SH-SY5Y (cell line): ENCODE measurements around the gene TLE5.

ENCODE experiments used
- GATA2 ChIP-seq: IDR thresholded peaks from 2 replicates; pipeline ENCODE4 v1.6.1; 2011; ENCODE audit warnings: mild to moderate bottlenecking, low read depth, low read length
- GATA3 ChIP-seq: IDR thresholded peaks from 2 replicates; pipeline ENCODE4 v1.6.1; 2011; ENCODE audit warnings: low read depth, mild to moderate bottlenecking, low read length, moderate library complexity

The TLE5 gene

DNA sequence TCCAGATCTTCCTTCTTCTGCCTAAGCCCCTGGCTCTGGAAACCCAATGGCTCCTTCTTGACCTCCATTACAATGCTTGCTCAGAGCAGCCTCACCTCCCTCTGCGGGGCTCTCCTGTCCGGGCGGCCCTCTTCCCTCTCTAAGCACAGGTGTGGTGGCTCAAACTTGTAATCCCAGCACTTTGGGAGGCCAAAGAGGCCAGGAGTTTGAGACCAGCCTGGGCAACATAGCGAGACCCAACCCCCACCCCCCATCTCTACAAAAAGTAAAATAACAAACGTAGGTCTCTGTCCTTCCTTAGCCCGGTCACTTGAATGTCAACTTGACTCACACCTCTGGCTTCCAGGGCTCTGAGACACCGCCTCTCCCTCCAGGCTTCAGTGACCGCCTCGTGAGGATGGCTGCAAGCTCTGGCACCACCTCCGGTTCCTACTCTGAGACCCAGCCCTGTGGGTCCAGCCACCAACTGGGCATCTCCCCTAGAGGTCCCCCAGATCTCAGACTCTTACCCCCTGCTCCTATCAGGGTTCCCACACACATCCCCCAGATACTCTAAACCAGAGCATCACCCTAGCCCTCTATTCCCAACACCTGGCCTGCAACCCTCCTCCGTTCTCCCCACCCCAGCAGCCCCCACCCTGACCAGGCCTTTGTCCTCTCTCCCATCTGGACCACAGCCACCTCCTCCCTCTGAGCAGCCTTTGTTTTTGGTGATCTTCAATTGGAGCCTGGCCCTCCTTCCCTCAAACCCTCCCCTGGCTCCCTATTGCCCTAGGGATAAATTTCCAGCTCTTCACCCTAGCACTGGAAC lies 28.5 kb downstream of the TLE5 start:
- TF ChIP-seq GATA2 (no peak), GATA3 (no peak)

- TF ChIP-seq GATA3 = no peak
- TF ChIP-seq GATA2 = no peak
Observed at GRCh38 chr19:3031607-3031867, 30.8 kb downstream of the TLE5 start.

DNA sequence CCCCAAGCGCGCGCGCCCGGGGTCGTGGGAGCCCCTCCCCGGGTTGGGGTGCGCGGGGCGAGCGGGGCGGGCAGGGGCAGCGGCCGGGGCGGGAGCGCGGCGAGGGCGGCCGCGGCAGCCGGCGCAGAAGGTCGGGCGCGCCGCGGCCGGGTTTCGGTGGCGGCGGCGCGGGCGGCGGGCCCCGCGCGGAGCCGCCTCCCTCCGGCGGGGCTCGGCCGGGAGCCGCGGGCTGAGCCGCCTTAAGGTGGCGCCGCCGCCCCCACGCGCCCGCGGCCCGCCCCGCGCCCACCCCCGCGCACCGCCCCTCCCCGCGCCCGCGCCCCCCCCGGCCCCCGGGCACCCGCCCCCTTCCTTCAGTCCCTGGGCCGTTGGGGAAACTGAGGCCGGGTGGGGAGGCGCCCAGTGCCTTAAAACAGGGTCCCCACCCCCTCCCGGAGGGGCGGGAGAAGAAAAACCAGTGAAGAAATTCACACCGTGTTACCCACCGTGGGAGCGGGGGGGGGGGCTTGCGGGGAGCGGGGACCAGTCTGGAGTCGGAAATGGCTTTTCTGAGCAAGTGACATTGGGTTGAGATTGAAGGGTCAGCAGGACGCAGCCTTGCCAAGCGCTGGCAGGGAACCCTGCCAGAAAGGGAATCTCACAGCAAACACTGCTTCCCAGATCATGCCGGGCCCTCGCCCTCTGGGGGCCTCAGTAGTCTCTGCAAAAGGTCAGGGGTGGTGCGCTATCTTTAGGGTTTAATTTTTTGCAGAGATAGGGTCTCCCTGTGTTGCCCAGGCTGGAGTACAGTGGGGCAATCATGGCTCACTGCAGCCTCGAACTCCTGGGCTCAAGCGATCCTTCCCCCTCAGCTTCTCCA lies 33.0 kb downstream of the TLE5 start, which contains the start of gene TLE2:
TSS of gene TLE2 (minus strand) at position 216 of the 859 bp plus-strand sequence. CDS start 376 bp downstream, outside the sequence.
- no peak for TF ChIP-seq GATA2
- TF ChIP-seq GATA3 = no peak

DNA sequence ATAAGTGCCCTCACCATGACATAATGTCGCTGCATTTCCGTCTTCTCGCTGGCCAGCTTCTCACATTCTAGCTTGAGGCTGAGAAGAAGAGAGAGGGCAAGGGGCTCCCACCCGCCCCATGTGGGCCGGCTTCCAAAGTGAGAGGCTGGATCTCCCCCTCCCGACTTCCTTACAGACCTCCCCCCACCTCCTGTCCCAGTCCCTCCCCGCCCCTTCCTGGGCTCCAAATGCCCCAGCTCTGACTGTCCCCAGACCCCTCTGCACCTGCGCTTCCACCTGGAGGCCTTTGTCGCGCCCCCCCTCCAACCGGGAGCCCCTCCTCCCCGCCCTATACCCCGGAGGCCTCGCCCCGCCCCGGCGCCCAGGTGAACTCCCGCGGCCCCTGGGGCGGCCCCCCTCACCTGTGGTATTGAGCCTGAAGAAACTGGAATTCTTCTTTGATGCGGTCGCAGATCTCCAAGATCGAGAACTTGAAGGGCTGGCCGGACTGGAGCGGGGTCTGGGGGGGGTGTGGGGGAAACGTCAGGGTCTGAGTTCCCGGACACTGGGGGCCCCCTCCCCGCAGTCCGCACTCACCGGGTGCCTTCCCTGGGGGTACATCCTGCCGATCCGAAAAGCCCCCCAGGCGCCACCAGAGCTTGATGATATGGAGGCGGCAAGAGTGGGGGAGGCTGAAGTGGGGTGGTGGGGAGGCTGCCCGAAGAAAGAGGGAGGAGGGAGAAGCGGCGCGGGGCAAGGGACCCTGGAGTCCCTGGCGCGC lies 33.8 kb downstream of the TLE5 start:
- no peak for TF ChIP-seq GATA2
- no peak for TF ChIP-seq GATA3

GRCh38 chr19:3027981-3028304 lies 34.4 kb downstream of the TLE5 start:
- no peak for TF ChIP-seq GATA2
- TF ChIP-seq GATA3 = no peak

DNA sequence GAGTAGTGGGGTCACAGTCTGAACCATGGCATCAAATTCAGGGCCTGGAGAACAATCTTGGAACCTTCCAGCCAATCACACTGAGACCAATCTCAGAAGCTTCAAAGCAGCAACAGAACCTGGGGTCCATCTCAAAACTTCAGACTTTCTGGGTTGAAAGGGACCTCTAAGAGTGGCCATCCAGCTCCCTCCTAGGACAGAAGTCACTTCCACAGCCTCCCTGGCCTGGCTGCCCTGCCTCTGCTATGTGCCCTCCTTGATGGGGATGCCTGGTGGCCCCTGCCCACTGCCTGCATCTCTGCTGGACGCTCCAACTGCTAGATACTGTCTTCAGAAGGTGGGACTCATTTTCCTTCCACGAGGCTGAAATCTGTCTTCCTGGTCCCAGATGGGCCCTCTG lies 35.0 kb downstream of the TLE5 start:
- TF ChIP-seq GATA2 = no peak
- no peak for TF ChIP-seq GATA3

- TF ChIP-seq GATA2 (no peak), GATA3 (no peak)
Observed at GRCh38 chr19:3026768-3027167, 35.5 kb downstream of the TLE5 start.

- no peak for TF ChIP-seq GATA3
Observed at GRCh38 chr19:3025549-3025886, 36.8 kb downstream of the TLE5 start.

- TF ChIP-seq GATA3 (no peak), GATA2 (no peak)
Observed at GRCh38 chr19:3024870-3025548, 37.3 kb downstream of the TLE5 start.

DNA sequence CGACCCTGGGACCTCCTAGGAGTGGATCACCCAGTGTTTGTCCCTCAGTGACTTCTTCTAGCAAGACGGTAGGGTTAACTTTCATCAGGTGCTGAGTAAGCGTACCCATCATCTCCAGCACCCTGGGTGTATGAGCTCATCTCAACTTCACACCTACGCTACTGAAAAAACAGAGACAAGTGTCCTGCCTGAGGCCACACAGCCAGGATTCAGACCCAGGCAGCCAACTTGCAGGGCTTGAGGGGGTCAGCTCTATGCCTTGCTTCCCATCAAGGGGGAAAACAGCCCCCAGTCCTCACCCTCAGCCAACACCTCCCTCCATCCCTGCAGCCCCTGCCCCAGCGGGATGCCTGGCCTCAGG lies 37.8 kb downstream of the TLE5 start:
- TF ChIP-seq GATA2 = no peak
- TF ChIP-seq GATA3 = no peak

- TF ChIP-seq GATA3 (no peak), GATA2 (no peak)
Observed at GRCh38 chr19:3020321-3020960, 41.9 kb downstream of the TLE5 start.

- TF ChIP-seq GATA2 (no peak), GATA3 (no peak)
Observed at GRCh38 chr19:3019211-3019854, 43.0 kb downstream of the TLE5 start.

DNA sequence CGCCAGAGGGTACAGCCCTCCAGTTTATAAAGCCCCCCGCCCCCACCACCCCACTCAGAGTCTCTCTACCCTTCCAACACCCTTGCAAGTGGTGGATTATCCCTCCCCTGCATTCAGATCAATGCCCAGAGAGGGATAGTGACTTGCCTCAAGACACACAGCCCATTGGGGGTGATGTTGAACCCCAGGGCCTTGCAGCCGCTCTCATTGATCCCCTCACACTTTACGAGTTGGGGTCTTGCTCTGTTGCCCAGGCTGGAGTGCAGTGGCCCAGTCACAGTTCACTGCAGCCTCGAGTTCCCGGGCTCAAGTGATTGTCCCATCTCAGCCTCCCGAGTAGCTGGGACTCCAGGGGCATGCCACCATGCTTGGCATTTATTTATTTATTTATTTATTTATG lies 44.4 kb downstream of the TLE5 start:
- TF ChIP-seq GATA3 = no peak
- TF ChIP-seq GATA2 = no peak
